ENCODE data around the gene CNTNAP5. TPM values are rescaled to one million over a fixed set of nuclear protein-coding genes. Genes with fewer than 3 reads are reported as not detected.

Gene CNTNAP5
- total RNA-seq, 1 experiment from 2014 or later, result not detected

- DNase-seq (ENCODE audit: low read depth, low spot score), result no peak
Measured at GRCh38 chr2:124480958-124481357, 455.9 kb downstream of the CNTNAP5 start.

GRCh38 chr2:124482044-124482443 is 457.0 kb downstream of the CNTNAP5 start:
- Histone ChIP-seq H3K4me1 (ENCODE audit: control insufficient read depth, insufficient read depth, low read length) (no peaks in the 10 kb centered on the region), H3K36me3 (ENCODE audit: control insufficient read depth, insufficient read depth, low read length) (no peaks in the 10 kb centered on the region), H3K27ac (ENCODE audit: low read length) (no peak overlapping the region), H3K27me3 (ENCODE audit: control insufficient read depth, insufficient read depth, low read length) (no peaks in the 10 kb centered on the region), H3K9me3 (ENCODE audit: control insufficient read depth, insufficient read depth, low read depth, low read length) (no peaks in the 10 kb centered on the region), H3K4me3 (ENCODE audit: low read depth in 2 of 2, low read length in 2 of 2) (no peak overlapping the region)
- in situ Hi-C loops (cut with HindIII; ENCODE audit: low pct_unique_long_range_greater_than_20kb, low sequenced_read_pairs) (no loop called here), intact Hi-C loops (cut with micrococcal nuclease; ENCODE audit: unreplicated experiment) (no loop called here)
- no TSS peak for BruUV-seq (replicated peaks)
- TF ChIP-seq CTCF (IDR thresholded peaks at IDR 0.05) (no peak), REST (IDR thresholded peaks at IDR 0.05; ENCODE audit: insufficient read depth in 1 of 2, low read depth in 2 of 2, low read length in 1 of 2) (no peak), SIN3A (IDR thresholded peaks at IDR 0.05; ENCODE audit: borderline replicate concordance, insufficient read depth, low read depth, low read length) (no peak), TCF7L2 (IDR thresholded peaks at IDR 0.05; ENCODE audit: low read depth, low read length) (no peak), POLR2AphosphoS5 (IDR thresholded peaks at IDR 0.05; ENCODE audit: low read depth, low read length) (no peak)
- ChIA-PET CTCF (no interaction called here), POLR2A (no interaction called here)
- no peak for DNase-seq (ENCODE audit: low read depth, low spot score)
- ATAC-seq, result no peak

More at GRCh38 chr2:124480958-124481357, 455.9 kb downstream of the CNTNAP5 start:
- Histone ChIP-seq H3K27me3 (ENCODE audit: control insufficient read depth, insufficient read depth, low read length) (no peaks in the 10 kb centered on the region), H3K9me3 (ENCODE audit: control insufficient read depth, insufficient read depth, low read depth, low read length) (no peaks in the 10 kb centered on the region), H3K4me3 (ENCODE audit: low read depth in 2 of 2, low read length in 2 of 2) (no peak overlapping the region), H3K4me1 (ENCODE audit: control insufficient read depth, insufficient read depth, low read length) (no peaks in the 10 kb centered on the region), H3K36me3 (ENCODE audit: control insufficient read depth, insufficient read depth, low read length) (no peaks in the 10 kb centered on the region), H3K27ac (ENCODE audit: low read length) (no peak overlapping the region)
- in situ Hi-C loops (cut with HindIII; ENCODE audit: low pct_unique_long_range_greater_than_20kb, low sequenced_read_pairs), result no loop called here
- ATAC-seq, result no peak
- TF ChIP-seq SIN3A (IDR thresholded peaks at IDR 0.05; ENCODE audit: borderline replicate concordance, insufficient read depth, low read depth, low read length) (no peak), REST (IDR thresholded peaks at IDR 0.05; ENCODE audit: insufficient read depth in 1 of 2, low read depth in 2 of 2, low read length in 1 of 2) (no peak), POLR2AphosphoS5 (IDR thresholded peaks at IDR 0.05; ENCODE audit: low read depth, low read length) (no peak), TCF7L2 (IDR thresholded peaks at IDR 0.05; ENCODE audit: low read depth, low read length) (no peak), CTCF (IDR thresholded peaks at IDR 0.05) (no peak)
- intact Hi-C loops (cut with micrococcal nuclease; ENCODE audit: unreplicated experiment), result no loop called here
- CTCF ChIA-PET, result no interaction called here
- POLR2A ChIA-PET, result no interaction called here
- BruUV-seq (replicated peaks), result no TSS peak
